ENCODE measurements around the gene NDUFA12. TPM values are rescaled to one million over a fixed set of nuclear protein-coding genes. Genes with fewer than 3 reads are reported as not detected.

Gene NDUFA12
- total RNA-seq, 1 donor from 2014 or later: 96.5 TPM

DNA sequence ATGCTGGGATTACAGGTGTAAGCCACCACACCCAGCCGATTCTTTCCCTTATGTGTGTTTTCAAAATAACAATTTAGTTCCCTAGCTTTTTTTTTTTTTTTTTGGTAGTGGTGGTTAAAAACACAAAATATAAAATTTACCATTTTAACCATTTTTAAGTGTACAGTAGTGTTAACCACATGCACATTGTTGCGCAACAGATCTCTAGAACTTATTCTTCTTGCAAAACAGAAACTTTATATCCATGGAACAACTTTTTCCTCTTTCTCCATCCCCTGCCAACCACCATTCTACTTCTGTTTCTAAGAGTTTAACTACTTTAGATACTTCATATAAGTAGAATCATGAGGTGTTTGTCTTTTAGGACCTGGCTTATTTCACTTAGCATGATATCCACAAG lies 1.1 kb upstream of the NDUFA12 start:
- Mint-ChIP-seq H3K4me3 (ENCODE audit: unreplicated experiment) (peak overlapping the region; percentile 40), H3K36me3 (ENCODE audit: low read depth, unreplicated experiment) (peaks cover 3% of the 10 kb centered on the region), H3K4me1 (ENCODE audit: unreplicated experiment) (peaks cover 14% of the 10 kb centered on the region), H3K27ac (ENCODE audit: unreplicated experiment) (no peak overlapping the region), H3K27me3 (ENCODE audit: unreplicated experiment) (peaks cover 2% of the 10 kb centered on the region), H3K9me3 (ENCODE audit: unreplicated experiment) (no peaks in the 10 kb centered on the region)
- TF ChIP-seq, protein P1, sequence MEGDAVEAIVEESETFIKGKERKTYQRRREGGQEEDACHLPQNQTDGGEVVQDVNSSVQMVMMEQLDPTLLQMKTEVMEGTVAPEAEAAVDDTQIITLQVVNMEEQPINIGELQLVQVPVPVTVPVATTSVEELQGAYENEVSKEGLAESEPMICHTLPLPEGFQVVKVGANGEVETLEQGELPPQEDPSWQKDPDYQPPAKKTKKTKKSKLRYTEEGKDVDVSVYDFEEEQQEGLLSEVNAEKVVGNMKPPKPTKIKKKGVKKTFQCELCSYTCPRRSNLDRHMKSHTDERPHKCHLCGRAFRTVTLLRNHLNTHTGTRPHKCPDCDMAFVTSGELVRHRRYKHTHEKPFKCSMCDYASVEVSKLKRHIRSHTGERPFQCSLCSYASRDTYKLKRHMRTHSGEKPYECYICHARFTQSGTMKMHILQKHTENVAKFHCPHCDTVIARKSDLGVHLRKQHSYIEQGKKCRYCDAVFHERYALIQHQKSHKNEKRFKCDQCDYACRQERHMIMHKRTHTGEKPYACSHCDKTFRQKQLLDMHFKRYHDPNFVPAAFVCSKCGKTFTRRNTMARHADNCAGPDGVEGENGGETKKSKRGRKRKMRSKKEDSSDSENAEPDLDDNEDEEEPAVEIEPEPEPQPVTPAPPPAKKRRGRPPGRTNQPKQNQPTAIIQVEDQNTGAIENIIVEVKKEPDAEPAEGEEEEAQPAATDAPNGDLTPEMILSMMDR (IDR thresholded peaks at IDR 0.05; ENCODE audit: unreplicated experiment): no peak
- DNase-seq (ENCODE audit: low spot score): no peak

DNA sequence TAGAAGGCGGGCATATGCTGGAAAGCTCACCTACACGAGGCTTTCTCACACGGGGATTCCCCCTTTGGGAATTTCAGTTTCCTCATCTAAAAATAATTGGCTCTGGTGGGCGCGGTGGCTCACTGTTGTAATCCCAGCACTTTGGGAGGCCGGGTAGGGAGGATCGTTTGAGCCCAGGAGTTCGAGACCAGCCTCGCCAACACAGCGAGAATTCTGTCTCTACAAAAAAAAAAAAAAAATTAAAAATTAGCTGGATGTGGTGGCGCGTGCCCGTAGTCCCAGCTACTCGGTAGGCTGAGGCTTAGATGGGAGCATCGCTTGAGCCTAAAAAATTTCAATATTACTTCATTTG lies 400 bp upstream of the NDUFA12 start:
- TF ChIP-seq, protein P1 (IDR thresholded peaks at IDR 0.05; ENCODE audit: unreplicated experiment): no peak
- Mint-ChIP-seq H3K36me3 (ENCODE audit: low read depth, unreplicated experiment) (peaks cover 3% of the 10 kb centered on the region), H3K27ac (ENCODE audit: unreplicated experiment) (peak overlapping the region; percentile 72), H3K4me3 (ENCODE audit: unreplicated experiment) (peak overlapping the region; percentile 96), H3K9me3 (ENCODE audit: unreplicated experiment) (no peaks in the 10 kb centered on the region), H3K4me1 (ENCODE audit: unreplicated experiment) (peaks cover 18% of the 10 kb centered on the region), H3K27me3 (ENCODE audit: unreplicated experiment) (peaks cover 2% of the 10 kb centered on the region)
- DNase-seq (ENCODE audit: low spot score): no peak

DNA sequence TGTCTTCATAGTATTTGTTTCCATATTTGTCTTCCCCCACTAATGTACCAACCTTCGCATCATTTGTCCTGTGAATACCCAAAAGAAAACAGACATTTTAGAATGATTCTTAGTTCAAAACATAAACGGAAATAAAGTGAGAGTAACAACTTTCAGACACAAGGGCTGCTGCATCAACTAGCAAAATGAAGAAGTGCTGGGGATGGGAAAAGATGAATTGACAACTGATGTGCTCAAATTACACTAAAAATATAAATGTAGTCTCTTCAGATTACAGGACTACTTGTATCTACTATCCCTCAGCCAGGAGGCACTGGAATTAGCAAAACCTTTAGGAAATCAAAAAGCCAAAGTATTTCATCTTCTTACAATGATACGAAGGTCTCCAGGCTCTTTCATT lies 743 bp downstream of the NDUFA12 start:
- Mint-ChIP-seq H3K27me3 (ENCODE audit: unreplicated experiment) (peaks cover 2% of the 10 kb centered on the region), H3K4me1 (ENCODE audit: unreplicated experiment) (peaks cover 22% of the 10 kb centered on the region), H3K27ac (ENCODE audit: unreplicated experiment) (peak overlapping the region; percentile 72), H3K36me3 (ENCODE audit: low read depth, unreplicated experiment) (peaks cover 3% of the 10 kb centered on the region), H3K4me3 (ENCODE audit: unreplicated experiment) (peak overlapping the region; percentile 96), H3K9me3 (ENCODE audit: unreplicated experiment) (no peaks in the 10 kb centered on the region)
- TF ChIP-seq, protein P1 (IDR thresholded peaks at IDR 0.05; ENCODE audit: unreplicated experiment): no peak
- DNase-seq (ENCODE audit: low spot score): no peak

DNA sequence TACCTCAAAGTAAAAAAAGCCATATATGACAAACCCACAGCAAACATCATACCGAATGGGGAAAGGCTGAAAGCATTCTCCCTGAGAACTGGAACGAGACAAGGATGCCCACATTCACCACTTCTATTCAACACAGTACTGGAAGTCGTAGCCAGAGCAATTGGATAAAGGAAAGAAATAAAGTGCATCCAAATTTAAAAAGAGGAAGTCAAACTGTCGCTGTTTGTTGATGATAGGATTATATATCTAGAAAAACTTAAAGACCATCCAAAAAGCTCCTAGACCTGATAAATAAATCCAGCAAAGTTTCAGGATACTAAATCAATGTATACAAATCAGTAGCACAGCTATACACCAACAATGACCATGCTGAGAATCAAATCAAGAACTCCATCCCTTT lies 5.2 kb downstream of the NDUFA12 start:
- Mint-ChIP-seq H3K4me3 (ENCODE audit: unreplicated experiment) (no peak overlapping the region), H3K27ac (ENCODE audit: unreplicated experiment) (no peak overlapping the region), H3K9me3 (ENCODE audit: unreplicated experiment) (no peaks in the 10 kb centered on the region), H3K36me3 (ENCODE audit: low read depth, unreplicated experiment) (peaks cover 3% of the 10 kb centered on the region), H3K27me3 (ENCODE audit: unreplicated experiment) (peaks cover 2% of the 10 kb centered on the region), H3K4me1 (ENCODE audit: unreplicated experiment) (peaks cover 19% of the 10 kb centered on the region)
- DNase-seq (ENCODE audit: low spot score): no peak
- TF ChIP-seq, protein P1 (IDR thresholded peaks at IDR 0.05; ENCODE audit: unreplicated experiment): no peak

DNA sequence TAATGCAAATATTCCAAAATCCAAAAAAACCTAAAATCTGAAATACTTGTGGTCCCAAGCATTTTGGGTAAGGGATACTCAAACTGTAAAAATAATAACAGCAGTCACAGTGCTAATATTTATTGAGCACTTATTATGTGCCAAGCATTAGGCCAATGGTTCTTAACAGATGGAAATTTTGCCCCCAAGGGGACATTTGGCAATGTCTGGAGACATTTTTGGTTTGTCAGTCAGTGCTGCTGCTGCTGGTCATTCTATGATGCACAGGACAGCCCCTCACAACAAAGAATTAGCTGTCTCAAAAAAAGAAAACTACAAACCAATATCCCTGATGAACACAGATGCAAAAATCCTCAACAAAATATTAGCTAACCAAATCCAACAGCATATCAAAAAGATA lies 5.8 kb downstream of the NDUFA12 start:
- no peak overlapping the region for H3K27ac Mint-ChIP-seq (ENCODE audit: unreplicated experiment)

More for the DNA sequence above, 5.8 kb downstream of the NDUFA12 start:
- TF ChIP-seq, protein P1 (IDR thresholded peaks at IDR 0.05; ENCODE audit: unreplicated experiment): no peak
- no peaks in the 10 kb centered on the region for H3K9me3 Mint-ChIP-seq (ENCODE audit: unreplicated experiment)
- H3K27me3 Mint-ChIP-seq (ENCODE audit: unreplicated experiment): peaks cover 1% of the 10 kb centered on the region
- DNase-seq (ENCODE audit: low spot score): no peak
- H3K4me3 Mint-ChIP-seq (ENCODE audit: unreplicated experiment): no peak overlapping the region
- H3K36me3 Mint-ChIP-seq (ENCODE audit: low read depth, unreplicated experiment): peaks cover 3% of the 10 kb centered on the region
- peaks cover 13% of the 10 kb centered on the region for H3K4me1 Mint-ChIP-seq (ENCODE audit: unreplicated experiment)

All from endothelial cell (in vitro differentiated cells).